HEK293 (cell line): ENCODE measurements around the gene S1PR3.

ENCODE experiments used
- CTCF ChIA-PET: fragments of 350-600 bp; formaldehyde crosslinking; extraction: SDS; loops from one replicate; lab custom pipeline; 2021; ENCODE audit warnings: antibody characterized with exemption; lab: Yijun Ruan, JAX
- POLR2A ChIA-PET: fragments of 300-600 bp; formaldehyde crosslinking; extraction: SDS; loops from one replicate; lab custom pipeline; 2020; ENCODE audit warnings: antibody characterized with exemption, inconsistent platforms; lab: Yijun Ruan, JAX
- H3K27ac ChIP-seq: fragments of 200-500 bp; sonication (Bioruptor generic); 2 replicates; pipeline ENCODE4 v1.5.1; 2014; ENCODE audit warnings: low read depth, low read length, control low read depth, inconsistent platforms; ENCODE audit errors: extremely low read depth
- H3K36me3 ChIP-seq, 2 experiments: fragments of 200-500 bp in 1 of 2; sonication (Bioruptor generic) in 1 of 2; 1 replicate in 1 of 2; 2 replicates in 1 of 2; pipeline ENCODE4 v1.5.1; 2014 to 2017; ENCODE audit warnings: inconsistent platforms in 2 of 2, low read length in 2 of 2; ENCODE audit not compliant: control insufficient read depth in 2 of 2, insufficient read depth in 1 of 2
- H3K4me1 ChIP-seq: fragments of 200-500 bp; sonication (Bioruptor generic); 2 replicates; pipeline ENCODE4 v1.5.1; 2014; ENCODE audit warnings: mild to moderate bottlenecking, low read length, inconsistent platforms; ENCODE audit not compliant: control insufficient read depth, insufficient read depth
- H3K4me3 ChIP-seq: 2 replicates; pipeline ENCODE4 v1.5.1; 2011; ENCODE audit warnings: low read depth, mild to moderate bottlenecking, control low read depth, low read length, moderate library complexity
- H3K9me3 ChIP-seq: fragments of 200-500 bp; sonication (Bioruptor generic); 2 replicates; pipeline ENCODE4 v1.5.1; 2014; ENCODE audit warnings: low read depth, low read length, inconsistent platforms; ENCODE audit not compliant: control insufficient read depth, insufficient read depth
- PATZ1 ChIP-seq: fragments of 450-650 bp; formaldehyde crosslinking; IDR thresholded peaks from 2 replicates; pipeline ENCODE4 v1.5.1; 2016; ENCODE audit warnings: missing biosample characterization, missing genetic modification characterization
- SP3 ChIP-seq: fragments of 450-650 bp; formaldehyde crosslinking; IDR thresholded peaks from 2 replicates; pipeline ENCODE4 v1.5.1; 2016; ENCODE audit warnings: missing biosample characterization, missing genetic modification characterization
- YY2 ChIP-seq: fragments of 450-650 bp; formaldehyde crosslinking; IDR thresholded peaks from 2 replicates; pipeline ENCODE4 v1.5.1; 2016; ENCODE audit warnings: missing biosample characterization, missing genetic modification characterization
- ZFHX2 ChIP-seq: fragments of 450-650 bp; formaldehyde crosslinking; conservative IDR thresholded peaks from 2 replicates; pipeline ENCODE4 v1.5.1; 2016; ENCODE audit warnings: missing biosample characterization, missing genetic modification characterization
- ZFP3 ChIP-seq: fragments of 450-650 bp; formaldehyde crosslinking; IDR thresholded peaks from 2 replicates; pipeline ENCODE4 v1.5.1; 2016; ENCODE audit warnings: low read depth, missing biosample characterization, missing genetic modification characterization
- ZNF114 ChIP-seq: fragments of 450-650 bp; formaldehyde crosslinking; IDR thresholded peaks from 2 replicates; pipeline ENCODE4 v1.5.0; 2017; ENCODE audit warnings: missing biosample characterization, missing genetic modification characterization
- ZNF121 ChIP-seq: fragments of 450-650 bp; formaldehyde crosslinking; IDR thresholded peaks from 2 replicates; pipeline ENCODE4 v1.5.1; 2016; ENCODE audit warnings: missing biosample characterization, missing genetic modification characterization
- ZNF140 ChIP-seq: fragments of 450-650 bp; formaldehyde crosslinking; IDR thresholded peaks from 2 replicates; pipeline ENCODE4 v1.5.1; 2016; ENCODE audit warnings: missing biosample characterization, missing genetic modification characterization
- ZNF23 ChIP-seq: fragments of 450-650 bp; formaldehyde crosslinking; IDR thresholded peaks from 2 replicates; pipeline ENCODE4 v1.5.1; 2016; ENCODE audit warnings: missing biosample characterization, missing genetic modification characterization, borderline replicate concordance
- ZNF24 ChIP-seq: fragments of 450-650 bp; formaldehyde crosslinking; IDR thresholded peaks from 2 replicates; pipeline ENCODE4 v1.5.1; 2016; ENCODE audit warnings: missing biosample characterization, missing genetic modification characterization
- ZNF248 ChIP-seq: fragments of 450-650 bp; formaldehyde crosslinking; IDR thresholded peaks from 2 replicates; pipeline ENCODE4 v1.5.1; 2017; ENCODE audit warnings: missing biosample characterization, missing genetic modification characterization
- ZNF26 ChIP-seq: fragments of 450-650 bp; formaldehyde crosslinking; IDR thresholded peaks from 2 replicates; pipeline ENCODE4 v1.5.1; 2016; ENCODE audit warnings: missing biosample characterization, missing genetic modification characterization
- ZNF280D ChIP-seq: fragments of 450-650 bp; formaldehyde crosslinking; IDR thresholded peaks from 2 replicates; pipeline ENCODE4 v1.5.1; 2016; ENCODE audit warnings: missing biosample characterization, missing genetic modification characterization
- ZNF292 ChIP-seq: fragments of 450-650 bp; formaldehyde crosslinking; IDR thresholded peaks from 2 replicates; pipeline ENCODE4 v1.5.1; 2016; ENCODE audit warnings: low read depth, missing biosample characterization, missing genetic modification characterization, borderline replicate concordance
- ZNF37A ChIP-seq: fragments of 450-650 bp; IDR thresholded peaks from 2 replicates; pipeline ENCODE4 v1.5.1; 2018; ENCODE audit warnings: missing biosample characterization, missing genetic modification characterization
- ZNF433 ChIP-seq: fragments of 450-650 bp; formaldehyde crosslinking; IDR thresholded peaks from 2 replicates; pipeline ENCODE4 v1.5.1; 2016; ENCODE audit warnings: missing biosample characterization, missing genetic modification characterization, low read depth
- ZNF510 ChIP-seq: fragments of 450-650 bp; formaldehyde crosslinking; IDR thresholded peaks from 2 replicates; pipeline ENCODE4 v1.5.1; 2018; ENCODE audit warnings: mild to moderate bottlenecking, missing genetic modification characterization, missing biosample characterization; ENCODE audit not compliant: insufficient replicate concordance
- ZNF521 ChIP-seq: fragments of 450-650 bp; formaldehyde crosslinking; IDR thresholded peaks from 2 replicates; pipeline ENCODE4 v1.5.1; 2017; ENCODE audit warnings: missing biosample characterization, mild to moderate bottlenecking, missing genetic modification characterization
- ZNF555 ChIP-seq: fragments of 450-650 bp; formaldehyde crosslinking; conservative IDR thresholded peaks from 2 replicates; pipeline ENCODE4 v1.5.1; 2017; ENCODE audit warnings: missing biosample characterization, mild to moderate bottlenecking, missing genetic modification characterization, inconsistent platforms
- ZNF560 ChIP-seq: fragments of 450-650 bp; formaldehyde crosslinking; IDR thresholded peaks from 2 replicates; pipeline ENCODE4 v1.5.1; 2017; ENCODE audit warnings: missing biosample characterization, missing genetic modification characterization, borderline replicate concordance
- ZNF596 ChIP-seq: fragments of 450-650 bp; IDR thresholded peaks from 2 replicates; pipeline ENCODE4 v1.5.0; 2018; ENCODE audit warnings: missing biosample characterization, mild to moderate bottlenecking, missing genetic modification characterization, moderate library complexity
- ZNF626 ChIP-seq: fragments of 450-650 bp; sonication (Bioruptor Pico); formaldehyde crosslinking; IDR thresholded peaks from 2 replicates; pipeline ENCODE4 v1.5.1; 2018; ENCODE audit warnings: missing biosample characterization, missing genetic modification characterization, inconsistent platforms
- ZNF629 ChIP-seq: fragments of 450-650 bp; formaldehyde crosslinking; IDR thresholded peaks from 2 replicates; pipeline ENCODE4 v1.5.1; 2017; ENCODE audit warnings: missing biosample characterization, missing genetic modification characterization
- ZNF645 ChIP-seq: fragments of 450-650 bp; formaldehyde crosslinking; IDR thresholded peaks from 2 replicates; pipeline ENCODE4; 2016; ENCODE audit warnings: missing biosample characterization, missing genetic modification characterization
- ZNF768 ChIP-seq: fragments of 450-650 bp; formaldehyde crosslinking; IDR thresholded peaks from 2 replicates; pipeline ENCODE4 v1.5.1; 2018; ENCODE audit warnings: missing biosample characterization, mild to moderate bottlenecking, missing genetic modification characterization
- ZSCAN4 ChIP-seq: fragments of 450-650 bp; formaldehyde crosslinking; IDR thresholded peaks from 2 replicates; pipeline ENCODE4 v1.5.1; 2017; ENCODE audit warnings: missing biosample characterization, missing genetic modification characterization

The S1PR3 gene

GRCh38 chr9:89002987-89003386 is 11.7 kb downstream of the S1PR3 start:
- ChIA-PET CTCF (no interaction called here), POLR2A (no interaction called here)
- Histone ChIP-seq H3K4me1 (no peaks in the 10 kb centered on the region), H3K27ac (no peak overlapping the region), H3K9me3 (no peaks in the 10 kb centered on the region), H3K4me3 (no peak overlapping the region), H3K36me3 (peaks cover 0 to 22% of the 10 kb centered on the region in 2 experiments; a peak in 1 of 3 replicates)
- no peak for TF ChIP-seq PATZ1 (tag by site-specific recombination)
- TF ChIP-seq ZNF26 (tag by site-specific recombination), result no peak
- no peak for TF ChIP-seq ZNF645
- no peak for TF ChIP-seq ZNF121 (tag by site-specific recombination)
- no peak for TF ChIP-seq YY2 (tag by site-specific recombination)
- TF ChIP-seq ZNF521 (tag by site-specific recombination), result no peak
- no peak for TF ChIP-seq ZNF560 (tag by site-specific recombination)
- no peak for TF ChIP-seq ZNF596 (tag by site-specific recombination)
- no peak for TF ChIP-seq ZNF433
- no peak for TF ChIP-seq ZNF114 (tag by site-specific recombination)
- TF ChIP-seq ZNF629 (tag by site-specific recombination), result no peak
- TF ChIP-seq ZNF626, result no peak
- no peak for TF ChIP-seq SP3 (tag by site-specific recombination)
- TF ChIP-seq ZFHX2, result no peak
- no peak for TF ChIP-seq ZNF37A (tag by site-specific recombination)

- Histone ChIP-seq H3K27ac (no peak overlapping the region), H3K4me3 (no peak overlapping the region), H3K36me3 (peaks cover 0 to 22% of the 10 kb centered on the region in 2 experiments; a peak in 1 of 3 replicates), H3K4me1 (no peaks in the 10 kb centered on the region), H3K9me3 (no peaks in the 10 kb centered on the region)
- POLR2A ChIA-PET, result no interaction called here
- CTCF ChIA-PET, result interaction anchor here (0.7 kb wide), 1 partner anchor 193 kb away, joined by 3 read pairs; no protein-coding TSS in a partner anchor
- TF ChIP-seq ZNF23 (tag by site-specific recombination), result no peak
- TF ChIP-seq ZFP3, result no peak
- no peak for TF ChIP-seq ZNF140 (tag by site-specific recombination)
- no peak for TF ChIP-seq ZNF24 (tag by site-specific recombination)
- TF ChIP-seq ZNF26 (tag by site-specific recombination), result no peak
- TF ChIP-seq ZNF248, result no peak
- no peak for TF ChIP-seq ZNF433
- no peak for TF ChIP-seq ZSCAN4 (tag by site-specific recombination)
- TF ChIP-seq ZNF555 (tag by site-specific recombination), result no peak
- no peak for TF ChIP-seq ZNF280D (tag by site-specific recombination)
- no peak for TF ChIP-seq ZNF768
- TF ChIP-seq ZNF292 (tag by site-specific recombination), result no peak
- TF ChIP-seq ZNF510 (tag by site-specific recombination), result no peak
Measured at GRCh38 chr9:89005323-89005722, 14.1 kb downstream of the S1PR3 start.
